Embryonic facial prominence (tissue), 1 donor: ENCODE measurements around the gene MRPL12.
"Not testable (repeated sequence)": the region's sequence is repeated elsewhere in the genome, so short reads cannot be mapped to it uniquely, and the experiment has no call there.

Experiments
- DNase-seq: peaks from one replicate; pipeline ENCODE4 v3.0.0-alpha.2; 2016; ENCODE audit errors: extremely low spot score

Gene MRPL12

GRCh38 chr17:81716674-81716996, 13.5 kb downstream of the MRPL12 start:
- no peak for DNase-seq

GRCh38 chr17:81717049-81717765, 14.0 kb downstream of the MRPL12 start:
- no peak for DNase-seq

GRCh38 chr17:81717766-81718089, 14.6 kb downstream of the MRPL12 start:
- DNase-seq = no peak

- DNase-seq = no peak
These were observed 16.5 kb downstream of the MRPL12 start for GRCh38 chr17:81719410-81720266.

- no peak for DNase-seq
These were observed 17.3 kb downstream of the MRPL12 start for GRCh38 chr17:81720267-81721071.

- DNase-seq = no peak
These were observed 19.3 kb downstream of the MRPL12 start for GRCh38 chr17:81722184-81723120.

- DNase-seq = no peak
These were observed 20.6 kb downstream of the MRPL12 start for GRCh38 chr17:81723651-81724209.

GRCh38 chr17:81725439-81725838, 22.3 kb downstream of the MRPL12 start:
- DNase-seq = no peak

- no peak for DNase-seq
These were observed 22.8 kb downstream of the MRPL12 start for GRCh38 chr17:81726004-81726403.

- DNase-seq = no peak
These were observed 24.3 kb downstream of the MRPL12 start for GRCh38 chr17:81727324-81728031.

GRCh38 chr17:81733507-81734404, 30.6 kb downstream of the MRPL12 start:
- DNase-seq = no peak

GRCh38 chr17:81734405-81735263, 31.5 kb downstream of the MRPL12 start:
- no peak for DNase-seq

GRCh38 chr17:81735264-81736102, 32.3 kb downstream of the MRPL12 start:
- no peak for DNase-seq

GRCh38 chr17:81737947-81738800, 35.0 kb downstream of the MRPL12 start:
- DNase-seq = no peak

GRCh38 chr17:81738801-81739393, 35.7 kb downstream of the MRPL12 start:
- no peak for DNase-seq

- DNase-seq = not testable (repeated sequence)
These were observed 36.4 kb downstream of the MRPL12 start for GRCh38 chr17:81739593-81739992.
